HG02884 (cell line): Measurements from ENCODE around the gene MACF1.
"Not testable (repeated sequence)": the region's sequence is repeated elsewhere in the genome, so short reads cannot be mapped to it uniquely, and the experiment has no call there.

Experiments
- ATAC-seq: cut with Tn5 transposase; IDR thresholded peaks from one replicate; pipeline ENCODE4 v1.9.1; 2021; ENCODE audit warnings: mild to moderate bottlenecking, moderate library complexity; ENCODE audit not compliant: unreplicated experiment

Gene MACF1

GRCh38 chr1:39208360-39208759, 3.9 kb downstream of the MACF1 start:
- not testable (repeated sequence) for ATAC-seq

- no peak for ATAC-seq
Observed at GRCh38 chr1:39210649-39211048, 6.2 kb downstream of the MACF1 start.

GRCh38 chr1:39212499-39212898, 8.0 kb downstream of the MACF1 start:
- ATAC-seq: no peak

GRCh38 chr1:39213511-39214002, 9.1 kb downstream of the MACF1 start:
- ATAC-seq: no peak

- ATAC-seq: no peak
Observed at GRCh38 chr1:39214021-39214713, 9.7 kb downstream of the MACF1 start.

GRCh38 chr1:39214714-39214997, 10.2 kb downstream of the MACF1 start:
- ATAC-seq: no peak

- ATAC-seq: peak; percentile 65
Observed at GRCh38 chr1:39214998-39215873, 10.7 kb downstream of the MACF1 start.

GRCh38 chr1:39216771-39217170, 12.3 kb downstream of the MACF1 start:
- no peak for ATAC-seq

GRCh38 chr1:39220891-39221870, 16.7 kb downstream of the MACF1 start:
- ATAC-seq: no peak

- no peak for ATAC-seq
Observed at GRCh38 chr1:39224295-39224829, 19.9 kb downstream of the MACF1 start.

- no peak for ATAC-seq
Observed at GRCh38 chr1:39226836-39227235, 22.3 kb downstream of the MACF1 start.

GRCh38 chr1:39228252-39228651, 23.8 kb downstream of the MACF1 start:
- ATAC-seq: no peak

GRCh38 chr1:39229504-39229903, 25.0 kb downstream of the MACF1 start:
- ATAC-seq: no peak

- ATAC-seq: no peak
Observed at GRCh38 chr1:39230261-39231190, 26.0 kb downstream of the MACF1 start.

- ATAC-seq: no peak
Observed at GRCh38 chr1:39236971-39237370, 32.5 kb downstream of the MACF1 start.

GRCh38 chr1:39238476-39238875, 34.0 kb downstream of the MACF1 start:
- ATAC-seq: no peak

- no peak for ATAC-seq
Observed at GRCh38 chr1:39239968-39240367, 35.5 kb downstream of the MACF1 start.

- ATAC-seq: no peak
Observed at GRCh38 chr1:39243302-39243701, 38.8 kb downstream of the MACF1 start.

GRCh38 chr1:39250460-39251240, 46.2 kb downstream of the MACF1 start:
- no peak for ATAC-seq
